ENCODE measurements around the gene MRPS18A. TPM values are rescaled to one million over a fixed set of nuclear protein-coding genes. Genes with fewer than 3 reads are reported as not detected.
"Not testable (repeated sequence)": the region's sequence is repeated elsewhere in the genome, so short reads cannot be mapped to it uniquely, and the experiment has no call there.

Gene MRPS18A
- total RNA-seq, 3 donors from 2014 or later, result 36.9 to 65.7 (median 61.9) TPM

DNA sequence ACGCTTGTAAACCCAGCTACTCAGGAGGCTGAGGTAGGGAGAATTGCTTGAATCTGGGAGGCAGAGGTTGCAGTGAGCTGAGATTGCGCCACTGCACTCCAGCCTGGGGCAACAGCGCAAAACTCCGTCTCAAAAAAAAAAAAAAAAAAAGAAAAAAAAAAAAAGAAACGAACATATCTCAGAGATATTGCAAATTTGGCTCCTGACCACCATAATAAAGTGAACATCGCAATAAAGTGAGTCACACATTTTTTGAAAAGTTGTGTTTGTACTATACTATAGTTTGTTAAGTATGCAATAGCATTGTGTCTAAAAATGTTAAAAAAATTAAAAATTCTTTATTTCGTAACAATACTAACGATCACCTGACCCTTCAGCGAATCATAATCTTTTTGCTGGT lies 29.4 kb downstream of the MRPS18A start:
- DNase-seq (no peak), ATAC-seq (no peak)
- Histone ChIP-seq H3K36me3 (ENCODE audit: low read depth) (no peaks in the 10 kb centered on the region), H3K9me3 (peaks cover 4% of the 10 kb centered on the region), H3K4me1 (ENCODE audit: low read depth) (no peaks in the 10 kb centered on the region), H3K4me3 (no peak overlapping the region)
- TF ChIP-seq, protein P1, sequence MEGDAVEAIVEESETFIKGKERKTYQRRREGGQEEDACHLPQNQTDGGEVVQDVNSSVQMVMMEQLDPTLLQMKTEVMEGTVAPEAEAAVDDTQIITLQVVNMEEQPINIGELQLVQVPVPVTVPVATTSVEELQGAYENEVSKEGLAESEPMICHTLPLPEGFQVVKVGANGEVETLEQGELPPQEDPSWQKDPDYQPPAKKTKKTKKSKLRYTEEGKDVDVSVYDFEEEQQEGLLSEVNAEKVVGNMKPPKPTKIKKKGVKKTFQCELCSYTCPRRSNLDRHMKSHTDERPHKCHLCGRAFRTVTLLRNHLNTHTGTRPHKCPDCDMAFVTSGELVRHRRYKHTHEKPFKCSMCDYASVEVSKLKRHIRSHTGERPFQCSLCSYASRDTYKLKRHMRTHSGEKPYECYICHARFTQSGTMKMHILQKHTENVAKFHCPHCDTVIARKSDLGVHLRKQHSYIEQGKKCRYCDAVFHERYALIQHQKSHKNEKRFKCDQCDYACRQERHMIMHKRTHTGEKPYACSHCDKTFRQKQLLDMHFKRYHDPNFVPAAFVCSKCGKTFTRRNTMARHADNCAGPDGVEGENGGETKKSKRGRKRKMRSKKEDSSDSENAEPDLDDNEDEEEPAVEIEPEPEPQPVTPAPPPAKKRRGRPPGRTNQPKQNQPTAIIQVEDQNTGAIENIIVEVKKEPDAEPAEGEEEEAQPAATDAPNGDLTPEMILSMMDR (IDR thresholded peaks at IDR 0.05), result no peak
- intact Hi-C loops (cut with DNase I, micrococcal nuclease), result no loop called here

- H3K36me3 ChIP-seq (ENCODE audit: low read depth), result no peaks in the 10 kb centered on the region
- no peak for DNase-seq
- intact Hi-C loops (cut with DNase I, micrococcal nuclease), result no loop called here
- no peaks in the 10 kb centered on the region for H3K4me1 ChIP-seq (ENCODE audit: low read depth)
- ATAC-seq, result no peak
- H3K9me3 ChIP-seq, result peaks cover 4% of the 10 kb centered on the region
- TF ChIP-seq, protein P1 (IDR thresholded peaks at IDR 0.05), result no peak
- no peak overlapping the region for H3K4me3 ChIP-seq
These were observed 30.3 kb downstream of the MRPS18A start for GRCh38 chr6:43657221-43657802.

GRCh38 chr6:43652822-43653221 lies 34.8 kb downstream of the MRPS18A start:
- H3K9me3 ChIP-seq; ATAC-seq; H3K4me3 ChIP-seq; H3K36me3 ChIP-seq (ENCODE audit: low read depth); H3K4me1 ChIP-seq (ENCODE audit: low read depth); intact Hi-C loops (cut with DNase I, micrococcal nuclease); DNase-seq: not testable (repeated sequence)

DNA sequence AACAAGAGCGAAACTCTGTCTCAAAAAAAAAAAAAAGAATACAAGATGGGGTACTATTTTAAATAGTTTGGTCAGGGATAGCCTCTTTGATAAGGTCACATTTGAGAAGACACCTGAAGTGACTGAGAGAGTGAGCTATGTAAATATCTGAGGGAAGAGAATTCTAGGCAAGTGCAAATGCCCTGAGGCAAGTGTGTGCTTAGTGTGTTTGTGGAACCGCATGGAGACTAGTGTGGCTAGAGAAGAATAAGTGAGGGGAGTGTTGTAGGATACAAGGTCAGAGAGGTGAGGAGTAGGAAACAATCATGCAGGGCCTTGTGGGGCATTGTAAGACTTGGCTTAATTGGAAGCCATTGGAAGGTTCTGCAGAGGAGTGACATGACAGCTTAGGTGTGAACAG lies 39.3 kb downstream of the MRPS18A start:
- H3K4me3 ChIP-seq, result no peak overlapping the region
- H3K4me1 ChIP-seq (ENCODE audit: low read depth), result peaks cover 9% of the 10 kb centered on the region
- no peaks in the 10 kb centered on the region for H3K9me3 ChIP-seq
- TF ChIP-seq, protein P1 (IDR thresholded peaks at IDR 0.05), result no peak
- intact Hi-C loops (cut with DNase I, micrococcal nuclease), result no loop called here
- no peaks in the 10 kb centered on the region for H3K36me3 ChIP-seq (ENCODE audit: low read depth)
- ATAC-seq, result no peak
- no peak for DNase-seq

GRCh38 chr6:43647613-43648012 lies 40.0 kb downstream of the MRPS18A start:
- Histone ChIP-seq H3K4me3 (no peak overlapping the region), H3K4me1 (ENCODE audit: low read depth) (peaks cover 9% of the 10 kb centered on the region), H3K36me3 (ENCODE audit: low read depth) (no peaks in the 10 kb centered on the region), H3K9me3 (no peaks in the 10 kb centered on the region)
- TF ChIP-seq, protein P1 (IDR thresholded peaks at IDR 0.05), result no peak
- ATAC-seq (no peak), DNase-seq (no peak)
- intact Hi-C loops (cut with DNase I, micrococcal nuclease), result no loop called here

GRCh38 chr6:43645613-43645964 lies 42.0 kb downstream of the MRPS18A start:
- H3K9me3 ChIP-seq, result no peaks in the 10 kb centered on the region
- no peak for ATAC-seq
- no peak for DNase-seq
- intact Hi-C loops (cut with DNase I, micrococcal nuclease), result no loop called here
- H3K4me1 ChIP-seq (ENCODE audit: low read depth), result peaks cover 9% of the 10 kb centered on the region
- TF ChIP-seq, protein P1 (IDR thresholded peaks at IDR 0.05), result no peak
- H3K4me3 ChIP-seq, result no peak overlapping the region
- H3K36me3 ChIP-seq (ENCODE audit: low read depth), result peaks cover 3% of the 10 kb centered on the region

All from mucosa of descending colon (tissue), 3 donors.